Naive thymus-derived CD4-positive, alpha-beta T cell (primary cell): ENCODE measurements around the gene FAM174C. TPM values are rescaled to one million over a fixed set of nuclear protein-coding genes. Genes with fewer than 3 reads are reported as not detected.

Experiments
- ATAC-seq: fragments of 150-1000 bp; cut with Tn5 transposase; 2 replicates; pipeline ENCODE4 v1.10.0; 2021; ENCODE audit warnings: mild to moderate bottlenecking, moderate library complexity
- CTCF ChIA-PET: fragments of 350-600 bp; sonication (Branson Sonifier 250); formaldehyde crosslinking; loops from one replicate; lab custom pipeline; 2021; ENCODE audit warnings: antibody characterized with exemption; lab: Charles Lee
- POLR2A ChIA-PET: fragments of 350-600 bp; sonication (Branson Sonifier 250); formaldehyde crosslinking; loops from one replicate; lab custom pipeline; 2021; ENCODE audit warnings: antibody characterized with exemption, inconsistent platforms; lab: Charles Lee
- DNase-seq, 9 donors: peaks; one replicate each; pipeline versions ENCODE4 v3.0.0 to v3.0.0-alpha.2; 2020 to 2022; ENCODE audit warnings: mixed read lengths in 1 of 9
- H3K27ac ChIP-seq: one replicate; pipeline ENCODE4 v1.7.0; 2013; ENCODE audit warnings: mild to moderate bottlenecking, low read depth, low read length, moderate library complexity
- H3K27me3 ChIP-seq, 2 donors: one replicate each; pipeline ENCODE4 v1.7.0; 2013; ENCODE audit warnings: low read length in 2 of 2, mild to moderate bottlenecking in 2 of 2, moderate library complexity in 2 of 2; ENCODE audit not compliant: control insufficient read depth in 2 of 2, insufficient read depth in 2 of 2
- H3K36me3 ChIP-seq, 3 experiments: 1 replicate in 2 of 3; 2 replicates in 1 of 3; pipeline ENCODE4 v1.7.0; 2013; ENCODE audit warnings: low read length in 3 of 3, mild to moderate bottlenecking in 3 of 3, moderate library complexity in 1 of 3; ENCODE audit not compliant: insufficient read depth in 3 of 3, control insufficient read depth in 2 of 3
- H3K4me1 ChIP-seq, 2 donors: one replicate each; pipeline ENCODE4 v1.7.0; 2013; ENCODE audit warnings: low read length in 2 of 2, mild to moderate bottlenecking in 2 of 2, moderate library complexity in 1 of 2; ENCODE audit not compliant: control insufficient read depth in 2 of 2, insufficient read depth in 2 of 2
- H3K4me3 ChIP-seq: 2 replicates; pipeline ENCODE4 v1.7.0; 2013; ENCODE audit warnings: mild to moderate bottlenecking, low read length
- H3K9me3 ChIP-seq, 3 experiments: 1 replicate in 2 of 3; 2 replicates in 1 of 3; pipeline ENCODE4 v1.7.0; 2013; ENCODE audit warnings: low read length in 3 of 3; ENCODE audit not compliant: control insufficient read depth in 2 of 3
- H3K27ac Mint-ChIP-seq, 9 donors: one replicate each; pipeline ENCODE4 v1.8.0; 2020 to 2022; ENCODE audit warnings: mixed read lengths in 9 of 9, mild to moderate bottlenecking in 8 of 9, moderate library complexity in 5 of 9, inconsistent platforms in 2 of 9
- H3K27me3 Mint-ChIP-seq, 5 donors: one replicate each; pipeline ENCODE4 v1.8.0; 2021 to 2022; ENCODE audit warnings: mixed read lengths in 5 of 5, mild to moderate bottlenecking in 1 of 5
- H3K36me3 Mint-ChIP-seq, 5 donors: one replicate each; pipeline ENCODE4 v1.8.0; 2020 to 2022; ENCODE audit warnings: mixed read lengths in 5 of 5, mild to moderate bottlenecking in 3 of 5, inconsistent platforms in 1 of 5
- H3K4me1 Mint-ChIP-seq, 7 donors: one replicate each; pipeline ENCODE4 v1.8.0; 2020 to 2022; ENCODE audit warnings: mixed read lengths in 7 of 7, mild to moderate bottlenecking in 3 of 7, inconsistent platforms in 1 of 7
- H3K4me3 Mint-ChIP-seq, 10 donors: one replicate each; pipeline ENCODE4 v1.8.0; 2020 to 2022; ENCODE audit warnings: mild to moderate bottlenecking in 10 of 10, mixed read lengths in 10 of 10, moderate library complexity in 6 of 10, inconsistent platforms in 2 of 10
- H3K9me3 Mint-ChIP-seq, 11 donors: one replicate each; pipeline ENCODE4 v1.8.0; 2020 to 2022; ENCODE audit warnings: mixed read lengths in 11 of 11, mild to moderate bottlenecking in 4 of 11, inconsistent platforms in 1 of 11, moderate library complexity in 1 of 11
- intact Hi-C, 2 donors: fragments of 100-400 bp; cut with micrococcal nuclease; formaldehyde crosslinking; loops; one replicate each; pipeline ENCODE4 v1.15.1; 2023
- polyA plus RNA-seq, 2 donors: library from polyadenylated mRNA; unstranded; fragments of 300-500 nt; fragmentation: Illumina TruSeq; gene quantifications; one replicate each; pipeline ENCODE4 v1.2.3, GENCODE V29; 2021
- total RNA-seq, 6 experiments: library from RNA in 5 of 6; stranded (reverse) in 5 of 6; gene quantifications; 1 replicate in 5 of 6; 2 replicates in 1 of 6; pipeline ENCODE4 v1.2.3 and lab custom pipeline; 2021 to 2026

The FAM174C gene
- total RNA-seq = 10 to 100 TPM; 31.7 to 57.3 (median 47.7) TPM
- polyA plus RNA-seq = 10 to 100 TPM; 75.0 to 78.8 TPM
- 20.7 reads per million, percentile 51 among the genes with 10 or more reads in this experiment for total RNA-seq (lab: John Stamatoyannopoulos, UW)

GRCh38 chr19:1275260-1275975 is at the start of gene FAM174C:
TSS of gene FAM174C (plus strand) at chr19:1275530. CDS start at chr19:1275550, 20 bp downstream.
- H3K36me3 Mint-ChIP-seq = peaks cover 0 to 49% (median 20%) of the 10 kb centered on the region in 5 donors

GRCh38 chr19:1226227-1226518 is 49.2 kb upstream of the FAM174C start:
- Mint-ChIP-seq H3K27ac (no peak overlapping the region), H3K36me3 (no peaks in the 10 kb centered on the region), H3K4me3 (no peak overlapping the region), H3K4me1 (no peaks in the 10 kb centered on the region), H3K27me3 (no peaks in the 10 kb centered on the region), H3K9me3 (no peaks in the 10 kb centered on the region)
- DNase-seq (no peak), ATAC-seq (no peak)
- H3K27ac ChIP-seq = no peak overlapping the region
- ChIA-PET CTCF (no interaction called here), POLR2A (interaction anchor here (1.0 kb wide), 1 partner anchor 83 kb away, joined by 3 read pairs; no protein-coding TSS in a partner anchor)
- no peaks in the 10 kb centered on the region for H3K27me3 ChIP-seq
- peaks cover 0 to 65% (median 0%) of the 10 kb centered on the region in 3 experiments for H3K36me3 ChIP-seq
- intact Hi-C loops = no loop called here
- no peaks in the 10 kb centered on the region for H3K4me1 ChIP-seq
- no peaks in the 10 kb centered on the region for H3K9me3 ChIP-seq
- H3K4me3 ChIP-seq = no peak overlapping the region

More at GRCh38 chr19:1275260-1275975, at the start of gene FAM174C:
- H3K27me3 Mint-ChIP-seq = no peaks in the 10 kb centered on the region
- H3K27me3 ChIP-seq = no peaks in the 10 kb centered on the region
- H3K27ac Mint-ChIP-seq = peak within 1 kb of the TSS; percentile 62 to 98 (median 95)
- CTCF ChIA-PET = interaction anchor here (1.0 kb wide), 2 partner anchors 9 to 31 kb away, joined by 4 to 7 read pairs; no protein-coding TSS in a partner anchor
- ATAC-seq (peak; percentile 90), DNase-seq (peak; percentile 90 to 97 (median 96))
- peaks cover 0 to 8% (median 0%) of the 10 kb centered on the region in 11 donors for H3K9me3 Mint-ChIP-seq
- H3K27ac ChIP-seq = peak within 1 kb of the TSS; percentile 93
- POLR2A ChIA-PET = interaction anchor here (0.5 to 6.6 kb wide), 22 partner anchors 10 to 614 kb away, joined by 3 to 60 read pairs (median 4); partner anchors contain the start of gene ATP5F1D
- intact Hi-C loops = loop anchor here (1.0 to 5.0 kb wide), 10 partner anchors 15 to 537 kb away; partner anchors contain the start of genes DAZAP1 (in 2 of the 2), RPS15 (in 2 of the 2), ATP8B3 (in 1 of the 2) and GAMT (in 1 of the 2)
- no peaks in the 10 kb centered on the region for H3K9me3 ChIP-seq
- peak within 1 kb of the TSS; percentile 79 to 93 (median 88) for H3K4me3 Mint-ChIP-seq
- H3K4me1 Mint-ChIP-seq = peaks cover 40 to 60% (median 48%) of the 10 kb centered on the region in 7 donors
- H3K36me3 ChIP-seq = peaks cover 37 to 71% (median 41%) of the 10 kb centered on the region in 3 experiments
- H3K4me1 ChIP-seq = peaks cover 46 to 60% of the 10 kb centered on the region in 2 donors
- H3K4me3 ChIP-seq = peak within 1 kb of the TSS; percentile 75

GRCh38 chr19:1226522-1227303 is 48.6 kb upstream of the FAM174C start:
- H3K27ac ChIP-seq = no peak overlapping the region
- H3K9me3 ChIP-seq = no peaks in the 10 kb centered on the region
- ATAC-seq (no peak), DNase-seq (no peak)
- H3K27ac Mint-ChIP-seq = no peak overlapping the region
- H3K36me3 Mint-ChIP-seq = no peaks in the 10 kb centered on the region
- CTCF ChIA-PET = no interaction called here
- no peaks in the 10 kb centered on the region for H3K27me3 ChIP-seq
- peaks cover 0 to 60% (median 0%) of the 10 kb centered on the region in 3 experiments for H3K36me3 ChIP-seq
- POLR2A ChIA-PET = no interaction called here
- H3K9me3 Mint-ChIP-seq = no peaks in the 10 kb centered on the region
- no peaks in the 10 kb centered on the region for H3K27me3 Mint-ChIP-seq
- intact Hi-C loops = no loop called here
- H3K4me1 ChIP-seq = no peaks in the 10 kb centered on the region
- H3K4me3 ChIP-seq = no peak overlapping the region
- no peaks in the 10 kb centered on the region for H3K4me1 Mint-ChIP-seq
- no peak overlapping the region for H3K4me3 Mint-ChIP-seq

GRCh38 chr19:1227304-1228054 is 47.9 kb upstream of the FAM174C start:
- no peak overlapping the region for H3K4me3 ChIP-seq
- DNase-seq = peak in 1 of 9 donors; percentile 6
- ChIA-PET CTCF (no interaction called here), POLR2A (interaction anchor here (0.6 kb wide), 1 partner anchor 111 kb away, joined by 4 read pairs; no protein-coding TSS in a partner anchor)
- H3K36me3 Mint-ChIP-seq = no peaks in the 10 kb centered on the region
- H3K36me3 ChIP-seq = peaks cover 0 to 52% (median 0%) of the 10 kb centered on the region in 3 experiments
- H3K4me3 Mint-ChIP-seq = no peak overlapping the region
- no peaks in the 10 kb centered on the region for H3K27me3 Mint-ChIP-seq
- no peaks in the 10 kb centered on the region for H3K9me3 Mint-ChIP-seq
- intact Hi-C loops = no loop called here
- ATAC-seq = no peak
- H3K4me1 Mint-ChIP-seq = no peaks in the 10 kb centered on the region
- no peak overlapping the region for H3K27ac Mint-ChIP-seq
- H3K27me3 ChIP-seq = no peaks in the 10 kb centered on the region
- H3K9me3 ChIP-seq = no peaks in the 10 kb centered on the region
- no peaks in the 10 kb centered on the region for H3K4me1 ChIP-seq
- no peak overlapping the region for H3K27ac ChIP-seq

- Histone ChIP-seq H3K36me3 (peaks cover 0 to 43% (median 0%) of the 10 kb centered on the region in 3 experiments), H3K27me3 (no peaks in the 10 kb centered on the region), H3K4me3 (no peak overlapping the region), H3K9me3 (no peaks in the 10 kb centered on the region), H3K4me1 (no peaks in the 10 kb centered on the region), H3K27ac (no peak overlapping the region)
- Mint-ChIP-seq H3K4me1 (no peaks in the 10 kb centered on the region), H3K27me3 (no peaks in the 10 kb centered on the region), H3K27ac (no peak overlapping the region), H3K36me3 (no peaks in the 10 kb centered on the region), H3K4me3 (no peak overlapping the region), H3K9me3 (no peaks in the 10 kb centered on the region)
- intact Hi-C loops = no loop called here
- ChIA-PET POLR2A (interaction anchor here (0.6 kb wide), 1 partner anchor 112 kb away, joined by 4 read pairs; no protein-coding TSS in a partner anchor), CTCF (no interaction called here)
- ATAC-seq (no peak), DNase-seq (no peak)
Measured at GRCh38 chr19:1228161-1228957, 47.0 kb upstream of the FAM174C start.
